Measurements from ENCODE around the gene CCNG1. TPM values are rescaled to one million over a fixed set of nuclear protein-coding genes. Genes with fewer than 3 reads are reported as not detected.

The CCNG1 gene
- total and polyA plus RNA-seq, 10 donors: 71.7 to 117 (median 103) TPM

GRCh38 chr5:163478982-163479271, 41.5 kb downstream of the CCNG1 start:
- Histone ChIP-seq H3K4me3 (no peak overlapping the region), H3K36me3 (peaks cover 0 to 52% (median 0%) of the 10 kb centered on the region in 6 donors), H3K27me3 (replicated peaks in 1 of 7) (no peaks in the 10 kb centered on the region), H3K27ac (no peak overlapping the region), H3K4me1 (no peaks in the 10 kb centered on the region), H3K9me3 (no peaks in the 10 kb centered on the region)
- intact Hi-C loops (cut with DNase I; ENCODE audit: low total_unique reads): no loop called here
- 95 to 100% (median 100%) methylated on average over 1 of the region's 1 CpG for WGBS, 5 donors
- no peak for DNase-seq
- TF ChIP-seq CTCF (IDR thresholded peaks at IDR 0.05 in 8 of 11, conservative IDR thresholded peaks at IDR 0.05 in 3 of 11): no peak
- no peak for TF ChIP-seq POLR2A (IDR thresholded peaks at IDR 0.05)
- TF ChIP-seq POLR2AphosphoS5 (IDR thresholded peaks at IDR 0.05): no peak

GRCh38 chr5:163489055-163489744, 51.8 kb downstream of the CCNG1 start:
- no peaks in the 10 kb centered on the region for H3K9me3 ChIP-seq
- H3K4me1 ChIP-seq: no peaks in the 10 kb centered on the region
- H3K27me3 ChIP-seq (replicated peaks in 1 of 7): no peaks in the 10 kb centered on the region
- no peak overlapping the region for H3K4me3 ChIP-seq
- H3K36me3 ChIP-seq: peaks cover 0 to 26% (median 0%) of the 10 kb centered on the region in 6 donors
- DNase-seq: no peak
- TF ChIP-seq POLR2A (IDR thresholded peaks at IDR 0.05) (no peak), CTCF (IDR thresholded peaks at IDR 0.05 in 8 of 11, conservative IDR thresholded peaks at IDR 0.05 in 3 of 11) (peak in 2 of 11 experiments; percentile 16 to 19), POLR2AphosphoS5 (IDR thresholded peaks at IDR 0.05) (no peak)
- no peak overlapping the region for H3K27ac ChIP-seq
- intact Hi-C loops (cut with DNase I; ENCODE audit: low total_unique reads): no loop called here
- WGBS, 5 donors: 83 to 92% (median 91%) methylated on average over 5 to 6 of the region's 6 CpGs

- Histone ChIP-seq H3K27me3 (replicated peaks in 1 of 7) (no peaks in the 10 kb centered on the region), H3K27ac (no peak overlapping the region), H3K4me1 (no peaks in the 10 kb centered on the region), H3K9me3 (no peaks in the 10 kb centered on the region), H3K36me3 (peaks cover 0 to 26% (median 0%) of the 10 kb centered on the region in 6 donors), H3K4me3 (no peak overlapping the region)
- no peak for DNase-seq
- whole genome bisulfite sequencing, 5 donors: 87 to 97% (median 96%) methylated on average over 3 of the region's 3 CpGs
- TF ChIP-seq POLR2AphosphoS5 (IDR thresholded peaks at IDR 0.05): no peak
- no peak for TF ChIP-seq POLR2A (IDR thresholded peaks at IDR 0.05)
- no peak for TF ChIP-seq CTCF (IDR thresholded peaks at IDR 0.05 in 8 of 11, conservative IDR thresholded peaks at IDR 0.05 in 3 of 11)
- intact Hi-C loops (cut with DNase I; ENCODE audit: low total_unique reads): no loop called here
These were observed 52.3 kb downstream of the CCNG1 start for GRCh38 chr5:163489745-163490075.

Small RNA genes within 50 kb of the gene (small RNA-seq; reads per million reads assigned to genes)
- gene AC008723.1: 0 reads per million in 4 donors

Other genes starting within 250 kb of the CCNG1 start
- gene NUDCD2, start 22.5 kb downstream of the CCNG1 start, total RNA-seq: 10 to 100 TPM in 6 of 7 donors, 1 to 10 TPM in 1; 7.6 to 25.9 (median 16.6) TPM
- 1 to 10 TPM; 5.8 to 9.9 (median 9.7) TPM for gene NUDCD2, start 22.5 kb downstream of the CCNG1 start, polyA plus RNA-seq
- gene HMMR, start 23.0 kb downstream of the CCNG1 start, total RNA-seq: 10 to 100 TPM in 1 of 7 donors, 1 to 10 TPM in 6; 1.7 to 10.4 (median 3.7) TPM
- 1 to 10 TPM in 2 of 3 donors, under 1 TPM in 1; 0.65 to 4.4 (median 2.0) TPM for gene HMMR, start 23.0 kb downstream of the CCNG1 start, polyA plus RNA-seq
- gene MAT2B, start 68.0 kb downstream of the CCNG1 start, total RNA-seq: 100 to 1,000 TPM in 2 of 7 donors, 10 to 100 TPM in 5; 70.8 to 110 (median 97.6) TPM
- gene MAT2B, start 68.0 kb downstream of the CCNG1 start, polyA plus RNA-seq: 10 to 100 TPM; 61.6 to 90.4 (median 85.7) TPM

All from spleen (tissue), 11 donors.